Measurements from ENCODE around the gene AGRP.

AGRP gene

DNA sequence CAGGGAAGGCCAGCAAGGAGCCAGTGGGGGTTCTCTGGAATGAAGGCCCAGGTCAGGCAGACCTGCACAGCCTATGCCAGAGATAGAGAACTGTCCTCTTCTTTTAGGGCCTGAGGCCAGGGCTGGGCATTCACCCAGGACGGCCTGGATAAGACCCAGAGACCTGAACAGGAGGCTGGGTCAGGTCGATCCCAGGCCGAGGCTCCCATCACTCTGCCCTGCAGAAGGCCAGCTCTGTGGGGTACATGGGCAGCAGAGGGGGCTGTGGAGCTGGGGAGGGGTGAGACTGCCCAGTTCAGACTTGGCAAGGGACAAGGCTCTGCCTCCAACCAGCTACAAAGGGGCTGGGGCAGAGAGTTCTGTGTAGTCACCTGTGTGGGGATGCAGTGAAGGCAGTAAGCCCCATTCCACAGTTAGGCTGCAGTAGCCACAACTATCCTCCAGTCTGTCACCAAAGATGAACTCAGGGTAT, 37.9 kb downstream of the AGRP start:
- DNase-seq (ENCODE audit: low read depth): no peak

DNA sequence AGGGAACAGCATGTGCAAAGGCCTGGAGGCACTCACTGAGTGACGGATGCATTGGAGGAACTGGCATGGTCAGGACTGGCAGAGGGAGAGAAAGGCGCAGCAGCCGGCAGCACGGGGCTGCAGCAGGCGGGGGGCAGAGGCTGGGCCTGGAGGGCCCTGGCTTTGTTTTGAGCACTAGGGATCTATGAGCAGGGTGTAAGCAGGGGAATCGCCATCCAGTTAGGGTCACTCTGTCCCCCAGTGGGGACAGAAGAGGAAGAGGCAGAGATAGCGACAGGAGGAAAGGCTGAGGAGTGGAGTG, 38.3 kb downstream of the AGRP start:
- no peak for DNase-seq (ENCODE audit: low read depth)

DNA sequence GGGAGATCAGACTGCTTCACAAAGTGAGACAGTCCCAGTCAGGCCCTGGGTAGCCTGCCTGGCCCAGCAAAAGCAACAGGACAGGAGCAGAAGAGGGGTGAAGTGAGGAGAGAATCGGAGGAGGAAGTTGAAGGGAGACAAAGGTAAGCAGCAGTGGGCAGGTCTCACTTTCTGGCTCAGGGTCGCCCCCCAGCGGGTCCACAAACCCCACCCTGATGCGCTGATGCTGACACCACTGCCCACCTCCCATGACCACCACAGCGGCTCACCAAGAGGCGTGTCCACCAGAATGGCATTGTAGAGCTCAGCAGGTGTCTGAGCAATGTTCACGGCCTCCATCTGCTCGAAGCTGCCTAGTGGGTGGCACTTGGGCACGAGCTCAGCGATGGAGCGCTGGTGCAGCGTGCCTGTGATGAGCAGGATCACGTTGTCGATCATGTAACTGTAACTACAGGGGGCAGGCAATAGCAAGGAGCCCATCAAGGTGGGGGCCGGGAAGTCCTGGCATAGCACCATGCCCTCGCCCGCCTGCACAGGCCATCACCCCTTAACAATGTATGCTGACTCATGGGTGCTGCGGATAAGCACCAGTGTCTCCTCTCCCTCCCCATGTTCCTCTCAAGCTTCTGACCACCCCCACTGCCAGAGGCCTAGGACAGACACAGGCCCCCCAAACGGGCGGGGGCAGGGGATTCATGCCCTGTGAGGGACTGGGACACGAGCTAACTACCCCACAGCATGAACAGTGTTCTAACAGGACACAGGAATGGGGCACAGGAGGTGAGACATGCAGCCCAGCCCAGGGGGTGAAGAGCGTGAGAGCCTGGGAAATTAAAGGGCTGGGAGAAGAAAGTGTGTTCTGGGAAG, 38.9 kb downstream of the AGRP start:
- no peak for DNase-seq (ENCODE audit: low read depth)

DNA sequence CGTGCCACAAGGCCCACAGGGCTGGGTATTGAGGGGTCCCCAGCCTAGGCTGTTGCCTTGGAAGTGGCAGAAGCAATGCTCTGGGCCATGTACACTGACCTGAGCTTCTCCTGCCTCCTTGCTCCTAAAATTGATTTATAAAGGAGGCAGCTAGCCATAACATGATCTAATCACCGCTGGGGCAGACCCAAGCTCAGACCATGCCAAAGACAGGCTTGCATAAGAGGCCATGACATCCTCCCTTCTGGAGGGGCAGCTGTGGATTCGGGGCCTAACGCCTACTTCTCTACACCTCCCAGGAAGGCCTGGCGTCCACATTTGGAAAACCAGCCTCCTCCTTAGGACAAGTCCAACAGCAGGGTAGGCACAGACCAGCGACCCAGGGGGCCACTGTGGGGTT, 40.1 kb downstream of the AGRP start:
- DNase-seq (ENCODE audit: low read depth): no peak

DNA sequence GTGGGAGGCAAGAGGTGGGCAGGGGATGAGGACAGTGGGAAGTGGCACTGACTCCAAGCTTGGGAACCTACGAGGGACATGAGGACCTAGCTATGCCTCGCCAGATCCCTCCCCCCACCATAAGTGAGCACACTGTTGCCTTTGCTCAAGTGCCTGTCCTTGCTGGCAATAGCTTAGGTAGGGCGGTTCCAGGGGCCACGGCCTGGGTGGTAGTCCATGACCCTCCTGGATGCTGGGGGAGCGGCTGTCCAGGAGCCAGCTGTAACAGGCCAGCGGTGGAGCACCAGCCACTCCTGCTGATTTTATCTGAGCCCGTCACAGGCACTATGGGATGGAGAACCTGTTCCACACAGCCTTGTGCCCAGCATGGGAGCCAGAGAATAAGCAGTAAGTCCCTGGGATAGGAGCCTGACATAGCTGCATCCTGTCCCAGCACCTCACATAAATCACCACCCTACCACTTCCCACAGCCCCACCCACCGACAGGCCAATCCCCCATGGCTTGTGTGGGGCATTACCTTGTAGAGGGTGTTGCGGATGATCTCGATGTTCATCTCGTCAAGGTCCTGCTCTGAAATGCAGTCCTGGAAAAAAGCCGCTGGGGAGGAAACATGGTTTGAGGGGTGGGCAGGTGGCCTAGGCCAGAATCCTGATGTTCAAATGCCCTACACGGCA, 40.6 kb downstream of the AGRP start:
- no peak for DNase-seq (ENCODE audit: low read depth)

DNA sequence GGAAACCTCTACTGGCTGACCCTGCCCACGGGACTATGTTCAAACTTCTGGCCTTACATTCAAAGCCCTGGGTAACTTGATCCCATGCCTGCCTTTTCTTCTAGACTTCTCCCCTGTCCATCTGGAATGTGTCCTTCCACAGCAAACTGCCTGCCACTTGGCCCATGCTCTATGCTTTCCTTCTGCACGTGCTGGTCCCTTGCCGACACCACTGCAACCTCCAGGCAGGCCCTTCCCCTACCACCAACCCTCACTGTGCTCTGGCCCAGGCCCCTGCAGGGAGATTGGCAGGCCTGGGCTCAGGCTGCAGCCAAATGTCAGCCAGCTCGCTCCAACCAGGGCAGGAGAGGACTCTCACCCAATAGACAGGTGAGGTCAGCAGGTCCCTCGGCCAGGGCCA, 41.4 kb downstream of the AGRP start:
- no peak for DNase-seq (ENCODE audit: low read depth)

DNA sequence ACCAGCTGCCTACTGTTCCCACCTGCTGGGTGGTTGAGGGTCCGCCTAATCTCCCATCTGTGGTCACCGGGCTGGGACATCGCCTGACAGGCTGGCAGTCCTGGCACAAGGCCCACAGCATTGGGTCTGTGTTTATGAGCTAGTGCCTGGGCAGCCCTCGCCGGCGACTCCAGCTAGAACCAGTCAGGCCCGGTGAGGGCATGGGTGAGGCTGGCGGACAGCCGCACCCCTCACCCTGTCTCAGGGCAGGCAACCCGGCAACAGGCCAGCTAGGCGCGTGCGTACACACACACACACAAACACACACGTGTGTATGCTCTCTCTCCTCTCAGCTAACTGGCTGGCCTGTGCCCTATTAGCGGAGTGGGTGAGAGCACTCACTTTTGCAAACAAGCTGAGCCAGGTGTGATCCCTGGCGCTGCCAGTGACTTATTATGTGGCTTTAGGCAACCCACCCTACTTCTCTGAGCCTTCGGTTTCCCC, 42.0 kb downstream of the AGRP start:
- DNase-seq (ENCODE audit: low read depth): no peak

DNA sequence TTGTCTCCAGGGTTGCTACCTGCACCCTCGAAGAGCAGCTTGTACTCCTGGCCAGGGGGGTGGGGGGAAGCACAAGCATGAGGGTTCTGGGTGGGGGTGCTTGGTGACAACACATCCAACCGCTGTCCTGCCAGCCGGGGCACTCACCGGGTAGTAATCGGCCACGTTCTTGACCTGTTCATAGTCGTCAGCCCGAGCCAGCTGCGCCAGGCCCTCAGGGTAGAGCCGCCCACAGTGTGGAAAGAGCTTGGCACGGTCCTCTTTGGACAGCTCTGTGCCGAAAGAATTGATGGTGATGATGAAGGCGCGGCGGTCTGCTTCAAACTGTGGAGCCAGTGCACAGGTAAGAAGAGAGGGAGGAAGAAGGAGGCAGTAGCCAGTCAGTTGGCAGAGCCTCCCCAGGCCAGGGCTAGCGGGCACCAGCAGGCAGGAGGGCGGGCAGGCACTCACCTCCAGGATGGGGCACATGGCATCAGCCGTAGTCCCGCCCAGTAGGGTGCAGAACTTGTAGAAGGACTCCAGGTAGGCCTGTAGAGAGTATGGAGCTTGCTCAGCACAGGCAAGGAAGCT, 44.4 kb downstream of the AGRP start:
- no peak for DNase-seq (ENCODE audit: low read depth)

DNA sequence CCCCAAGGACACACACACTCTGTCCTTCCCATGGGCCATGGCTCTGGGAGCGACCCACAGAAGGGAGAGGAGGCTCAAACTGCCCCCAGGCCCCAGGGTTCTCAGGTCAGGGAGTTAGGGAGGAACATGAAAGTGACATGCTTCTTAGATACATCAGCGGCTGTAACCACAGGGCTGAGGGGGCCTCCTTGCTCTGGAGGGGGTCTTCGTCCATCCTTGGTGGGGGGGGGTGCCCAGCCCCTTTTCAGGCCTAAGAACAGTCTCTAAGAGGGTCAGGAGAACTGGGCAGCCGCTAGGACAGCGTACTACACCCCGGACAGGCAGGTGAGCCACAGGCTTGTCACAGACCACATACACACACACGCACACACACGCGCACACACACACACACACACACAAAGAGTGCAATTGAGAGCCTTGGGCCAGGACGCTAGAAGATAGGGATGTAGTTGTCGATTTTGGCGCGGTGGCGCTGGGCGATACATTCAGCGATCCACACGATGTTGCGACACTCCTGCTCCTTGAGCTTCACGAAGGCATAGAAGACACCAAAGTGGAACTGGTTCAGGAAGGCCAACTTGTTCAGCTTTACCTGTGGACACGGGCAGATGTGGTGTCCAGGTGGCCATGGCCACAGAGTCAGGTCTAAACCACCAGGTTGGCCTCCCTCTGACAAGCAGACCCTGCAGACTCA, 45.1 kb downstream of the AGRP start:
- DNase-seq (ENCODE audit: low read depth): no peak

DNA sequence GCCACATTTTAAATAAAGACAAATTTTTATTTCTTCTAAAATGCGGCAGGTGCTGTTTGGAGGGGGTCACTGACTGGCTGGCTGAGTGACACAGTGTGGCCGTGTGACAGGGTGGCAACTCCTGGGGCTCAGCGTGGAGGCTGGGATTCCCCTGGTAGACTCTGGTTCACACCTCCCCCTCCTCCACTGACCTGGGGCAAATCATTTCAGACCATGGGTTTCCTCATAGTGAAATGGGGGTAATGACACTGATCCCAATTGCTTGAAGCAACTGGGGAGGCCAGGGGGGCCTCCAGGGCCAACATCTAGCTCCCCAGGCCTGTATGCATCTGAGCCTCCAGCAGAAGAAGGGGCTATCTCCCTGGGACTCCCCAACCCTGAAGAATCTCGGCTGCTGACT, 45.8 kb downstream of the AGRP start:
- DNase-seq (ENCODE audit: low read depth): no peak

DNA sequence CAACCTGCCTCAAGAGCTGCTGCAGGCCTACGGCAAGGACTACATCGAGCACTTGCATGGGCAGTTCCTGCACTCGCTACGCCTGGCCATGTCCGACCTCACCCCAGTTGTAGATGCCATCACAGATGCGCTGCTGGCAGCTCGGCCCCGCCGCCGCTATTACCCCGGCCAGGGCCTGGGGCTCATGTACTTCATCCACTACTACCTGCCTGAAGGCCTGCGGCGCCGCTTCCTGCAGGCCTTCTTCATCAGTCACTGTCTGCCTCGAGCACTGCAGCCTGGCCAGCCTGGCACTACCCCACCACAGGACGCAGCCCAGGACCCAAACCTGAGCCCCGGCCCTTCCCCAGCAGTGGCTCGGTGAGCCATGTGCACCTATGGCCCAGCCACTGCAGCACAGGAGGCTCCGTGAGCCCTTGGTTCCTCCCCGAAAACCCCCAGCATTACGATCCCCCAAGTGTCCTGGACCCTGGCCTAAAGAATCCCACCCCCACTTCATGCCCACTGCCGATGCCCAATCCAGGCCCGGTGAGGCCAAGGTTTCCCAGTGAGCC, 46.6 kb downstream of the AGRP start:
- DNase-seq (ENCODE audit: low read depth): no peak

DNA sequence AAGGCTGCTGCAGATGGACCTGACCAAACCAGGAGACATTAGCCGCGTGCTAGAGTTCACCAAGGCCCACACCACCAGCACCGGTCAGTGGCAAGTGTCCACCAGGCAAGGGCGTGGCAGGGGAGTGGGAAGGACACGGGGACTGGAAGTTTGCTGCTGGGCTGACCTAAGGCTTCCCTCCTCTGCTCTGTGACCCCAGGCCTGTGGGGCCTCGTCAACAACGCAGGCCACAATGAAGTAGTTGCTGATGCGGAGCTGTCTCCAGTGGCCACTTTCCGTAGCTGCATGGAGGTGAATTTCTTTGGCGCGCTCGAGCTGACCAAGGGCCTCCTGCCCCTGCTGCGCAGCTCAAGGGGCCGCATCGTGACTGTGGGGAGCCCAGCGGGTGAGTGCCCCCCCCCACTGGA, 47.6 kb downstream of the AGRP start:
- DNase-seq (ENCODE audit: low read depth): no peak

DNA sequence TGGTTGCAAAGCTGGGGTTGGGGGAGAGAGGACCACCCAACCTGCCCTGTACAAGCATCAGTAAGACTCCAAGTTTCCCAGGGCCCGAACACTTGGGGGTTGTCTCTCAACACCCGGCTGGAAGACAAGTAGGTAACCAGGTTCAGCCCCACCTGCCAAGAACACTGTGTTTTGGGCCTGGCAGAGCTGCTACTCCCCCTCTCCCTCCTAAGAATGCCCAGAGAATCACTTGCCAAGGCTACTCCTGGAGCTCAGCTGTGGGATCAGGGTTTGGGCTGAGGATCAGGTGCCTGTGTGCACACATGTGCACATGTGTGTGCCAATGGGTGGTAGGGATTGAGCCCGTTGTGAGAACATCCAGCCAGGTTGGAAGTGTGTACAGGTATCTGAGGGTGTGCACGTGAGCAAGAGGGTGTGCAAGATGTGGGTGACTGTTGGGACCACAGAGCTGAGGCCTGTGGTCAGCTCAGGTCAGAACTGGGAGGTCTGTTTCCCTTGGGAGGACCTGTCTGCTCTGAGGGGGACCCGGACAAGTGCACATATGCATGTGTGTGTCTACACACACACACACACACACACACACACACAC, 50.1 kb downstream of the AGRP start:
- no peak for DNase-seq (ENCODE audit: low read depth)
